T-helper 1 cell treated with Interleukin-12 subunit alpha and Interleukin-12 subunit beta and Interleukin-4 antibody, amounts not matched to agents 30 ng/mL and 1 ng/mL, for 36 hours (primary cell): Measurements from ENCODE around the gene LUZP1. TPM values are rescaled to one million over a fixed set of nuclear protein-coding genes. Genes with fewer than 3 reads are reported as not detected.

Experiments
- intact Hi-C: fragments of 100-400 bp; cut with micrococcal nuclease; formaldehyde crosslinking; loops from one replicate; pipeline ENCODE4 v1.15.1; 2024
- total RNA-seq: library from RNA; stranded (reverse); gene quantifications from 2 replicates; pipeline ENCODE4 v1.2.3, GENCODE V29; 2022

LUZP1 gene
- total RNA-seq, 1 donor from 2014 or later = 25.8 TPM

DNA sequence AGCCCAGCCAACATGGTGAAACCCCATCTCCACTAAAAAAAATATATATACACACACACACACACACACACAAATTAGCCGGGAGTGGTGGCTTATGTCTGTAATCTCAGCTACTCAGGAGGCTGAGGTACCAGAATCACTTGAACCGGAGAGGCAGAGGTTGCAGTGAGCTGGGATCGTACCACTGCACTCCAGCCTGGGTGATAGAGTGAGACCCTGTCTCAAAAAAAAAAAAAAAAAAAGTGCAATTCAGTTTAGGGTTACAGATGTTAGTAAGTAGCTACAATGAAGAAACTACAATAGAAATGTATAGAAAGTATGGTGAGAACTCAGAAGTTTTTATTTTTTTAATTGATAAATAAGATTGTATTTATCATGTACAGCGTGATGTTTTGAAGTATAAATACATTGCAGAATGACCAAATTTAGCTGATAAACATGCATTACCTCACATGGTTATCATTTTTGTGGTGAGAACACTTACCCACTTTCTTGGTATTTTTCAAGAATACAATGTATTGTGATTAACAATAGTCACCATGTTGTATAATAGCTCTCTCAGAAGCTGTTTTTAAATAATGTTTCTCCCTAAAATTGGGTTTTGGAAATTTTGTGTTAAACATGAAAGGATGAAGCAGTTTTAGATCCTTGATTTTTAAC is 131.4 kb downstream of the LUZP1 start:
- intact Hi-C loops = loop anchor here (2.0 kb wide), 1 partner anchor 16 kb away; no protein-coding TSS in a partner anchor

DNA sequence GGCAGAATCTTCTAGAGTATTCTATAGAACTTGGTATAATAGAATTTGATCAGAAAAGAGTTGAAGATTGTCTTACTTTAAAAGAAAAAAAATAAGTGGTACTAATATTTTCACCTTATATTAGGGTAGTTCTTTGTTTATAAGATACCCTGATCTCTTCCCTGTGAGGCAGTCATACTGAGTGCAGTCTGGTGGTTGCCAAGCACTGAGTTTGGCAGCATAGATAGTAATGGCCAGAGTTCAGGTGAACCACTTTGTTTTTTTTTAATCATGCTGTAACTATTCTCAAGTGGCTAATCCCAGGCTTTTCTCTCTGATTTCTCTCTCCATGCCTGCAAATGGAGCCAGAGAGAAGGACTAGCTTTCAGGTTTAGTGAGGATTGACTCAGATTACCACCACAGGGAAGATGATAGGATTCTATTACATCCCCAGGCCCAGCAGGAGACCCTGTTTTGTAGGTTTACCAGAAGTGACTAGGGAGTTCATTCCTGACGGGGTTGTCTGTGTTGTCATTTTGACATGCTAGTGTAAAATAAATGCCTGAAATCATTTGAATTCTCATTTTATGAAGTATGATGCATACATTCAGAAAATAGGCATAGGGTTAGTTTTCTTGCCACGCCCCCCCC is 132.7 kb downstream of the LUZP1 start:
- intact Hi-C loops = loop anchor here (2.0 kb wide), 1 partner anchor 15 kb away; no protein-coding TSS in a partner anchor

Other genes with a start within 250 kb of the LUZP1 start
- gene LACTBL1, start 196.0 kb downstream of the LUZP1 start, total RNA-seq = not detected in 2 replicates
- not detected in 2 replicates for gene TEX46, start 153.0 kb downstream of the LUZP1 start, total RNA-seq
- 51.8 and 55.7 TPM in 2 replicates for gene KDM1A, start 149.4 kb downstream of the LUZP1 start, total RNA-seq
- not detected in 2 replicates for gene HTR1D, start 48.6 kb upstream of the LUZP1 start, total RNA-seq
- 194 and 207 TPM in 2 replicates for gene HNRNPR, start 175.4 kb upstream of the LUZP1 start, total RNA-seq
- gene ZNF436, start 201.0 kb upstream of the LUZP1 start, total RNA-seq = 5.8 and 6.0 TPM in 2 replicates